NCI-H1417 treated with DMSO at 0.1 percent for 48 hours (cell line): Measurements from ENCODE around the gene PREB.
"Not testable (repeated sequence)": the region's sequence is repeated elsewhere in the genome, so short reads cannot be mapped to it uniquely, and the experiment has no call there.

Experiments used
- DNase-seq: peaks from one replicate; lab custom pipeline; 2025; lab: John Stamatoyannopoulos, UW

Gene PREB

GRCh38 chr2:27127883-27128667 is 6.4 kb downstream of the PREB start:
- no peak for DNase-seq

- no peak for DNase-seq
Observed at GRCh38 chr2:27126252-27126710, 8.2 kb downstream of the PREB start.

- no peak for DNase-seq
Observed at GRCh38 chr2:27125104-27125503, 9.3 kb downstream of the PREB start.

GRCh38 chr2:27123302-27124150 is 10.9 kb downstream of the PREB start, which contains the start of gene ABHD1:
TSS of gene ABHD1 (plus strand) at chr2:27123815. CDS start at chr2:27123949, 134 bp downstream.
- no peak for DNase-seq

GRCh38 chr2:27122791-27123190 is 11.6 kb downstream of the PREB start:
- DNase-seq: no peak

- DNase-seq: no peak
Observed at GRCh38 chr2:27121906-27122305, 12.5 kb downstream of the PREB start.

- not testable (repeated sequence) for DNase-seq
Observed at GRCh38 chr2:27119330-27119670, 15.1 kb downstream of the PREB start.

- DNase-seq: no peak
Observed at GRCh38 chr2:27118525-27119329, 15.7 kb downstream of the PREB start, which contains the start of gene CGREF1. TSS of gene CGREF1 (minus strand) at chr2:27119128. CDS start at chr2:27104366, 14,762 bp downstream.

- DNase-seq: no peak
Observed at GRCh38 chr2:27117995-27118524, 16.4 kb downstream of the PREB start.

- DNase-seq: no peak
Observed at GRCh38 chr2:27115519-27115918, 18.9 kb downstream of the PREB start.

GRCh38 chr2:27111392-27112078 is 22.9 kb downstream of the PREB start:
- not testable (repeated sequence) for DNase-seq

- not testable (repeated sequence) for DNase-seq
Observed at GRCh38 chr2:27110603-27111352, 23.7 kb downstream of the PREB start.

GRCh38 chr2:27109083-27109482 is 25.4 kb downstream of the PREB start:
- no peak for DNase-seq

- DNase-seq: no peak
Observed at GRCh38 chr2:27108221-27108620, 26.2 kb downstream of the PREB start.

GRCh38 chr2:27105981-27106380 is 28.5 kb downstream of the PREB start:
- no peak for DNase-seq

- DNase-seq: no peak
Observed at GRCh38 chr2:27102329-27102728, 32.1 kb downstream of the PREB start.

- DNase-seq: no peak
Observed at GRCh38 chr2:27100036-27100435, 34.4 kb downstream of the PREB start.

- DNase-seq: no peak
Observed at GRCh38 chr2:27099334-27099955, 35.0 kb downstream of the PREB start.

GRCh38 chr2:27097341-27097740 is 37.1 kb downstream of the PREB start:
- no peak for DNase-seq

- DNase-seq: no peak
Observed at GRCh38 chr2:27096748-27097297, 37.6 kb downstream of the PREB start.
